Neural cell (in vitro differentiated cells): ENCODE results near the gene STIL. TPM values are rescaled to one million over a fixed set of nuclear protein-coding genes. Genes with fewer than 3 reads are reported as not detected.

Experiments
- H2AFZ ChIP-seq: fragments of 200-600, 300-800 bp; sonication (generic), shearing (Covaris generic); 2 replicates; pipeline ENCODE4 v1.6.0; 2014; ENCODE audit warnings: low read depth, mild to moderate bottlenecking, antibody characterized with exemption, low read length, moderate library complexity
- H3F3A ChIP-seq: fragments of 200-600 bp; shearing (Covaris generic); 2 replicates; pipeline ENCODE4 v1.6.1; 2016; ENCODE audit warnings: mild to moderate bottlenecking, moderate library complexity, mixed read lengths, antibody characterized with exemption, low read length; ENCODE audit not compliant: insufficient read depth, poor library complexity, severe bottlenecking
- H3K27ac ChIP-seq: fragments of 200-600, 300-800 bp; sonication (generic), shearing (Covaris generic); 2 replicates; pipeline ENCODE4 v1.5.1; 2014; ENCODE audit warnings: mild to moderate bottlenecking, low read length, moderate library complexity
- H3K27me3 ChIP-seq: fragments of 300-800, 200-600 bp; sonication (generic), shearing (Covaris generic); 2 replicates; pipeline ENCODE4 v1.6.0; 2014; ENCODE audit warnings: mild to moderate bottlenecking, low read depth, low read length, moderate library complexity; ENCODE audit not compliant: insufficient read depth
- H3K36me3 ChIP-seq: fragments of 300-800, 200-600 bp; sonication (generic), shearing (Covaris generic); 2 replicates; pipeline ENCODE4 v1.5.1; 2014; ENCODE audit warnings: mild to moderate bottlenecking, antibody characterized with exemption, low read length, moderate library complexity; ENCODE audit not compliant: insufficient read depth
- H3K4me2 ChIP-seq: fragments of 300-800, 200-600 bp; sonication (generic), shearing (Covaris generic); 2 replicates; pipeline ENCODE4 v1.6.0; 2014; ENCODE audit warnings: mild to moderate bottlenecking, low read length
- H3K4me3 ChIP-seq: fragments of 300-800, 200-600 bp; sonication (generic), shearing (Covaris generic); 2 replicates; pipeline ENCODE4 v1.5.1; 2014; ENCODE audit warnings: mild to moderate bottlenecking, low read length, moderate library complexity
- H3K79me2 ChIP-seq: fragments of 200-600 bp; shearing (Covaris generic); replicated peaks from 2 replicates; pipeline ENCODE4 v1.6.0; 2014; ENCODE audit warnings: mild to moderate bottlenecking, low read length, moderate library complexity; ENCODE audit not compliant: insufficient read depth
- H3K9ac ChIP-seq: fragments of 300-800, 200-600 bp; sonication (generic), shearing (Covaris generic); 2 replicates; pipeline ENCODE4 v1.6.1; 2016; ENCODE audit warnings: mild to moderate bottlenecking, low read length, mixed read lengths
- H3K9me2 ChIP-seq: fragments of 200-600 bp; shearing (Covaris generic); 2 replicates; pipeline ENCODE4 v1.6.1; 2016; ENCODE audit warnings: mild to moderate bottlenecking, low read length, mixed read lengths; ENCODE audit not compliant: insufficient read depth
- H3K9me3 ChIP-seq: fragments of 200-600, 300-800 bp; sonication (generic), shearing (Covaris generic); 2 replicates; pipeline ENCODE4 v1.6.1; 2016; ENCODE audit warnings: mild to moderate bottlenecking, mixed run types, low read length, moderate library complexity, mixed read lengths
- H4K20me1 ChIP-seq: fragments of 200-600 bp; shearing (Covaris generic); 2 replicates; pipeline ENCODE4 v1.6.1; 2016; ENCODE audit warnings: mild to moderate bottlenecking, mixed run types; ENCODE audit not compliant: insufficient read depth
- EP300 ChIP-seq: fragments of 450-650 bp; conservative IDR thresholded peaks from 2 replicates; pipeline ENCODE4 v1.6.1; 2014; ENCODE audit warnings: antibody characterized with exemption, mild to moderate bottlenecking, moderate library complexity; ENCODE audit not compliant: poor library complexity, severe bottlenecking
- EZH2 ChIP-seq: fragments of 200-600, 300-800 bp; shearing (Covaris generic), sonication (generic); IDR thresholded peaks from 2 replicates; pipeline ENCODE4 v1.6.1; 2014; ENCODE audit warnings: antibody characterized with exemption, low read length, borderline replicate concordance, mild to moderate bottlenecking; ENCODE audit not compliant: insufficient read depth, poor library complexity, severe bottlenecking
- MXI1 ChIP-seq: fragments of 450-650 bp; conservative IDR thresholded peaks from 2 replicates; pipeline ENCODE4 v1.6.1; 2014; ENCODE audit warnings: antibody characterized with exemption, mild to moderate bottlenecking; ENCODE audit not compliant: poor library complexity, severe bottlenecking
- POLR2AphosphoS5 ChIP-seq: IDR thresholded peaks from 2 replicates; pipeline ENCODE4 v1.6.1; 2012
- RAD21 ChIP-seq: fragments of 450-650 bp; conservative IDR thresholded peaks from 2 replicates; pipeline ENCODE4 v1.6.1; 2014; ENCODE audit warnings: antibody characterized with exemption, mild to moderate bottlenecking, moderate library complexity
- SMC3 ChIP-seq: fragments of 450-650 bp; conservative IDR thresholded peaks from 2 replicates; pipeline ENCODE4 v1.6.1; 2014; ENCODE audit warnings: antibody characterized with exemption, mild to moderate bottlenecking, moderate library complexity; ENCODE audit not compliant: poor library complexity
- TAF1 ChIP-seq: IDR thresholded peaks from 2 replicates; pipeline ENCODE4 v1.6.1; 2012; ENCODE audit warnings: low read depth
- polyA plus RNA-seq: library from polyadenylated mRNA; depleted of rRNA; stranded (reverse); fragments of >200 nt; gene quantifications from 2 replicates; pipeline ENCODE4 v1.2.3, GENCODE V29; 2014
- TF ChIP-seq, protein P1 (sequence below): fragments of 450-650 bp; IDR thresholded peaks from 2 replicates; pipeline ENCODE4 v1.5.1; 2014; ENCODE audit warnings: antibody characterized with exemption, mild to moderate bottlenecking, moderate library complexity; ENCODE audit not compliant: poor library complexity, severe bottlenecking
- TF ChIP-seq, protein P2 (sequence below): IDR thresholded peaks from 2 replicates; pipeline ENCODE4 v1.6.1; 2012; ENCODE audit warnings: borderline replicate concordance

STIL gene
- polyA plus RNA-seq, 1 donor from 2014 or later: 0.53 TPM

DNA sequence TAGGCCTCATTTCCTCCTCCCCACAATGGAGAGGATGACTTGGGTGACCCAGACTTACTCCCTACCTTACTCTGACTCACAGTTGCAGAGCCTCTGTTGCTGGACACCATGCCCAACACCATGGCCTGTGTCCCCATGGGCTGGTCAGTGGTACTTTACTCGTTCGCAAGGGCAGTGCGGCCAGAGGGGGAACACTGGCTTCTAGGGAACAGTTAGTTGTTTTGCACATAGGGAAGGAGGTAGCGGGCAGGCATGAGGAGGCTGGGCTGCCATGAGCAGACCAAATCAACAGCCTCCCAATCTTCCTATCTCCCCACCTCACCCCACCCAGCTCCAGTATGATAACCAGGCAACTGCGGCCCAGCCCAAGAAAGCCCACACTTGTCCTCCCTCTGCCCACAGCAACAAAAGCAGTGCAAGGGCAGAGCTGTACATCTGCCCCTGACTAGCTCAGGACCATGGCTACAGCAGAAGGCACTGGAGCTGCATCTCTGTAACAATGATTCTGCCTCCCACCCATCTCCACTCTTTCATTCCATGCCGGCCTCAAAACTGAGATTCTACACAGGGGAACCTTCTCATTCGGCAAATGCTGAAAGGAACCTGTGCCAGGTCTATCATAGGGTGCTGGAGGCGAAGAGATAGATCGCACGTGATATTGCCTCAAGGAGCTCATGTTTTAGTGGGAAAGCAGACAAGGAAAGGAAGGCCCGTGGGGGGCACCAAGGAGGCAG lies 100.5 kb downstream of the STIL start (continued):
- TF ChIP-seq MXI1: no peak

DNA sequence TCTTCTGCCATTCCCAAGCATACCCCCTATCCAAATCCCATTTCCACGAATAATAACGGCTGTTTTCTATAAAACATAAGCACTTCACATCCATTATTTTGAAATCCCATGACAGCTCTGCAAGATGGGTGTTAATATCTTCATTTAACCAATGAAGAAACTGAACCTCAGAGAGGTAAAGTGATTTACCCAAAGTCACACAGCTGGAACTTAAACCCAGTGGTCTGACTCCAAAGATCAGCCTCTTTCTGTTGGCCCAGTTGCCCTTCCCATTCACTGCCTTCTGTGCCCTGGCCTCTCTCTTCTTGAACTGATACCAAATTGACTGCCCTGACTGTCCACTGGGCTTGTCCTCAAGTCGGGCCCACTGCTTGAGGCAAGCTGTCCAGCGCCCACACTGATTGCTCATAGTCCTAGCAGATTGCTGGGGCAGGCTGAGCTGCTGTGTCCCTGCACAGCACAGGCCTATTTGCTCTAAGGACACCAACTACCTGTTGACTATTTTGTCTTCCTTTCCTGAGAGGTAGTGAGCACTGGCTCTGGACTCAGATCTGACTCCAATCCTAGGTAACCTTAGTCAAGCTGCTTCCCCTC lies 101.2 kb downstream of the STIL start:
- Histone ChIP-seq H3K4me2 (no peak overlapping the region), H3K27me3 (no peaks in the 10 kb centered on the region)
- TF ChIP-seq POLR2AphosphoS5: no peak
- TF ChIP-seq, protein P1, sequence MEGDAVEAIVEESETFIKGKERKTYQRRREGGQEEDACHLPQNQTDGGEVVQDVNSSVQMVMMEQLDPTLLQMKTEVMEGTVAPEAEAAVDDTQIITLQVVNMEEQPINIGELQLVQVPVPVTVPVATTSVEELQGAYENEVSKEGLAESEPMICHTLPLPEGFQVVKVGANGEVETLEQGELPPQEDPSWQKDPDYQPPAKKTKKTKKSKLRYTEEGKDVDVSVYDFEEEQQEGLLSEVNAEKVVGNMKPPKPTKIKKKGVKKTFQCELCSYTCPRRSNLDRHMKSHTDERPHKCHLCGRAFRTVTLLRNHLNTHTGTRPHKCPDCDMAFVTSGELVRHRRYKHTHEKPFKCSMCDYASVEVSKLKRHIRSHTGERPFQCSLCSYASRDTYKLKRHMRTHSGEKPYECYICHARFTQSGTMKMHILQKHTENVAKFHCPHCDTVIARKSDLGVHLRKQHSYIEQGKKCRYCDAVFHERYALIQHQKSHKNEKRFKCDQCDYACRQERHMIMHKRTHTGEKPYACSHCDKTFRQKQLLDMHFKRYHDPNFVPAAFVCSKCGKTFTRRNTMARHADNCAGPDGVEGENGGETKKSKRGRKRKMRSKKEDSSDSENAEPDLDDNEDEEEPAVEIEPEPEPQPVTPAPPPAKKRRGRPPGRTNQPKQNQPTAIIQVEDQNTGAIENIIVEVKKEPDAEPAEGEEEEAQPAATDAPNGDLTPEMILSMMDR: no peak
- TF ChIP-seq RAD21: no peak
- no peak for TF ChIP-seq EP300
- TF ChIP-seq EZH2: no peak
- TF ChIP-seq MXI1: no peak
- TF ChIP-seq, protein P2, sequence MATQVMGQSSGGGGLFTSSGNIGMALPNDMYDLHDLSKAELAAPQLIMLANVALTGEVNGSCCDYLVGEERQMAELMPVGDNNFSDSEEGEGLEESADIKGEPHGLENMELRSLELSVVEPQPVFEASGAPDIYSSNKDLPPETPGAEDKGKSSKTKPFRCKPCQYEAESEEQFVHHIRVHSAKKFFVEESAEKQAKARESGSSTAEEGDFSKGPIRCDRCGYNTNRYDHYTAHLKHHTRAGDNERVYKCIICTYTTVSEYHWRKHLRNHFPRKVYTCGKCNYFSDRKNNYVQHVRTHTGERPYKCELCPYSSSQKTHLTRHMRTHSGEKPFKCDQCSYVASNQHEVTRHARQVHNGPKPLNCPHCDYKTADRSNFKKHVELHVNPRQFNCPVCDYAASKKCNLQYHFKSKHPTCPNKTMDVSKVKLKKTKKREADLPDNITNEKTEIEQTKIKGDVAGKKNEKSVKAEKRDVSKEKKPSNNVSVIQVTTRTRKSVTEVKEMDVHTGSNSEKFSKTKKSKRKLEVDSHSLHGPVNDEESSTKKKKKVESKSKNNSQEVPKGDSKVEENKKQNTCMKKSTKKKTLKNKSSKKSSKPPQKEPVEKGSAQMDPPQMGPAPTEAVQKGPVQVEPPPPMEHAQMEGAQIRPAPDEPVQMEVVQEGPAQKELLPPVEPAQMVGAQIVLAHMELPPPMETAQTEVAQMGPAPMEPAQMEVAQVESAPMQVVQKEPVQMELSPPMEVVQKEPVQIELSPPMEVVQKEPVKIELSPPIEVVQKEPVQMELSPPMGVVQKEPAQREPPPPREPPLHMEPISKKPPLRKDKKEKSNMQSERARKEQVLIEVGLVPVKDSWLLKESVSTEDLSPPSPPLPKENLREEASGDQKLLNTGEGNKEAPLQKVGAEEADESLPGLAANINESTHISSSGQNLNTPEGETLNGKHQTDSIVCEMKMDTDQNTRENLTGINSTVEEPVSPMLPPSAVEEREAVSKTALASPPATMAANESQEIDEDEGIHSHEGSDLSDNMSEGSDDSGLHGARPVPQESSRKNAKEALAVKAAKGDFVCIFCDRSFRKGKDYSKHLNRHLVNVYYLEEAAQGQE: no peak
- TF ChIP-seq SMC3: no peak

DNA sequence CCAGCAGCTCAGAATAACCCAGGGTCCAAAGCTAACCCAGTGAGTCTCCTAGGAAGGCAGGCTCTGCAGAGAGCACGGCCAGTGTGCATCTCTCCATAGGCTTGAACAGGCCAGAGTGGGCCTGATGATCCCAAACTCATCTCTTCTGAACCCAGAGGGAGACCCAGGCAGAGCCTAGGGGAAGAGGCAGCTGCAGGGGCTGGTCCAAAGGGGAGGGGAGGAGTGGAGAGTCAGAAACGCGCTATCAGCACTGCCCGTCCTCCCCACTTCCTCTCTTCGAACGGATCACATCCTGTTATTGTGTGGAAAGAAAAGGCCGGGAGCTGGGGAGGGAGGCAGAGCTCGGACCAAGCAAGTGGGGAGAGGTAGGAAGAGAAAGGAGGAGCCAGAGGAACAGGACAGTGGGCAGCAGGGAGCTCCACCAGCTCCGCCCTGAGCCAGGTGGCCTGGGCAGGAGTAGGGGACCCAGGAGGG lies 102.1 kb downstream of the STIL start:
- no peaks in the 10 kb centered on the region for H3K9me3 ChIP-seq
- no peak overlapping the region for H3K9ac ChIP-seq
- H3K4me3 ChIP-seq: no peak overlapping the region
- H3K27me3 ChIP-seq: no peaks in the 10 kb centered on the region
- H3K9me2 ChIP-seq: no peaks in the 10 kb centered on the region
- no peak overlapping the region for H3K27ac ChIP-seq
- H3K36me3 ChIP-seq: no peaks in the 10 kb centered on the region
- no peaks in the 10 kb centered on the region for H3F3A ChIP-seq
- H2AFZ ChIP-seq: no peak overlapping the region
- H3K4me2 ChIP-seq: no peak overlapping the region
- no peaks in the 10 kb centered on the region for H3K79me2 ChIP-seq
- no peaks in the 10 kb centered on the region for H4K20me1 ChIP-seq
- TF ChIP-seq RAD21 (no peak), SMC3 (no peak), EZH2 (no peak), EP300 (no peak), MXI1 (no peak), TAF1 (no peak), POLR2AphosphoS5 (no peak)
- TF ChIP-seq, protein P2: no peak
- TF ChIP-seq, protein P1: no peak

More for the DNA sequence above, 101.2 kb downstream of the STIL start:
- Histone ChIP-seq H2AFZ (no peak overlapping the region), H3K4me3 (no peak overlapping the region), H3K79me2 (no peaks in the 10 kb centered on the region), H4K20me1 (no peaks in the 10 kb centered on the region), H3K27ac (no peak overlapping the region), H3K9me3 (no peaks in the 10 kb centered on the region), H3K9me2 (no peaks in the 10 kb centered on the region), H3K36me3 (no peaks in the 10 kb centered on the region), H3K9ac (no peak overlapping the region), H3F3A (no peaks in the 10 kb centered on the region)
